Activated gamma-delta T cell treated with anti-CD3 and anti-CD28 coated beads, Interleukin-2, amount 50 U/mL, for 16 hours (primary cell): ENCODE measurements around the gene STX12.
"Not testable (repeated sequence)": the region's sequence is repeated elsewhere in the genome, so short reads cannot be mapped to it uniquely, and the experiment has no call there.

Source experiments
- DNase-seq: peaks from one replicate; pipeline ENCODE4 v3.0.0-alpha.2; 2020; ENCODE audit warnings: low read depth

Gene STX12

GRCh38 chr1:27868932-27869718 is 96.1 kb downstream of the STX12 start:
- peak; percentile 58 for DNase-seq

- no peak for DNase-seq
Measured at GRCh38 chr1:27869719-27870085, 96.7 kb downstream of the STX12 start.

- not testable (repeated sequence) for DNase-seq
Measured at GRCh38 chr1:27871076-27871475, 98.1 kb downstream of the STX12 start.

GRCh38 chr1:27872059-27872801 is 99.2 kb downstream of the STX12 start, which contains the start of gene THEMIS2:
Gene THEMIS2 (plus strand): TSS chr1:27872544. CDS start chr1:27872572, 28 bp downstream.
- DNase-seq = peak; percentile 61

GRCh38 chr1:27872802-27873551 is 100.0 kb downstream of the STX12 start:
- no peak for DNase-seq

GRCh38 chr1:27873671-27874384 is 100.8 kb downstream of the STX12 start:
- DNase-seq = no peak
